AG09319 (cell line): ENCODE measurements around the gene TSPAN18.

Experiments
- DNase-seq: peaks from one replicate; pipeline ENCODE4 v3.0.0-alpha.2; 2010; ENCODE audit warnings: low read depth; ENCODE audit errors: extremely low read depth
- CTCF ChIP-seq: IDR thresholded peaks from 2 replicates; pipeline ENCODE4 v1.5.1; 2011; ENCODE audit warnings: low read depth, mild to moderate bottlenecking, inconsistent platforms, low read length, moderate library complexity

Gene TSPAN18

GRCh38 chr11:44774108-44774507 lies 47.3 kb downstream of the TSPAN18 start:
- no peak for DNase-seq
- TF ChIP-seq CTCF, result no peak

- no peak for DNase-seq
- no peak for TF ChIP-seq CTCF
These were observed 48.0 kb downstream of the TSPAN18 start for GRCh38 chr11:44774731-44775130.

GRCh38 chr11:44775366-44775984 lies 48.7 kb downstream of the TSPAN18 start:
- TF ChIP-seq CTCF, result peak; percentile 71
- DNase-seq, result no peak

- no peak for DNase-seq
- TF ChIP-seq CTCF, result no peak
These were observed 49.3 kb downstream of the TSPAN18 start for GRCh38 chr11:44775985-44776446.

- DNase-seq, result no peak
- no peak for TF ChIP-seq CTCF
These were observed 49.9 kb downstream of the TSPAN18 start for GRCh38 chr11:44776551-44777208.

- no peak for DNase-seq
- TF ChIP-seq CTCF, result no peak
These were observed 50.7 kb downstream of the TSPAN18 start for GRCh38 chr11:44777209-44778194.
